Tibial nerve (tissue), 4 donors: Measurements from ENCODE around the gene PGA3. TPM values are rescaled to one million over a fixed set of nuclear protein-coding genes. Genes with fewer than 3 reads are reported as not detected.
"Not testable (repeated sequence)": the region's sequence is repeated elsewhere in the genome, so short reads cannot be mapped to it uniquely, and the experiment has no call there.

Source experiments
- DNase-seq, 2 donors: peaks; one replicate each; pipeline ENCODE4 v3.0.0-alpha.2; 2019; ENCODE audit warnings: low spot score in 2 of 2
- H3K27ac ChIP-seq, 4 donors: fragments of 200-600 bp; sonication (generic) in 3 of 4; one replicate each; pipeline ENCODE4 v1.5.1; 2017 to 2019; ENCODE audit warnings: mild to moderate bottlenecking in 1 of 4
- H3K27me3 ChIP-seq, 2 donors: fragments of 200-600 bp; sonication (generic) in 1 of 2; one replicate each; pipeline versions ENCODE4 v1.5.1 to v1.6.0; 2017 to 2019
- H3K36me3 ChIP-seq, 3 donors: fragments of 200-600 bp; sonication (generic); one replicate each; pipeline ENCODE4 v1.5.1; 2018 to 2019
- H3K4me1 ChIP-seq, 4 donors: fragments of 200-600 bp; sonication (generic) in 3 of 4; one replicate each; pipeline ENCODE4 v1.5.1; 2017 to 2019
- H3K4me3 ChIP-seq, 4 donors: fragments of 200-600 bp; sonication (generic) in 3 of 4; one replicate each; pipeline ENCODE4 v1.5.1; 2017 to 2019; ENCODE audit warnings: mild to moderate bottlenecking in 1 of 4, moderate library complexity in 1 of 4
- H3K9me3 ChIP-seq, 4 donors: fragments of 200-600 bp; sonication (generic) in 3 of 4; one replicate each; pipeline ENCODE4 v1.5.1; 2017 to 2019
- WGBS, 2 donors: methylation state at CpG; one replicate each; pipeline ENCODE4 v1.1.5; 2018; 5-methylcytosine and 5-hydroxymethylcytosine counted together
- total RNA-seq, 4 donors: library from RNA; depleted of rRNA; stranded (reverse); fragments of >200 nt; gene quantifications; one replicate each; pipeline ENCODE4 v1.1.0, GENCODE V29; 2016

The PGA3 gene
- total RNA-seq, 4 donors from 2014 or later: 1.5 to 11.1 TPM; not detected in 2

- not testable (repeated sequence) for H3K36me3 ChIP-seq, H3K27me3 ChIP-seq, H3K4me1 ChIP-seq, H3K9me3 ChIP-seq, DNase-seq, H3K27ac ChIP-seq, H3K4me3 ChIP-seq
- WGBS, 2 donors: no CpG with 5 or more reads among the region's 8 CpGs
Observed at GRCh38 chr11:61222047-61222446, 18.7 kb downstream of the PGA3 start, which contains the start of gene PGA4. Gene PGA4 (plus strand): TSS chr11:61222347. CDS start chr11:61222401, 54 bp downstream.

GRCh38 chr11:61222692-61223091 is 19.4 kb downstream of the PGA3 start:
- H3K4me3 ChIP-seq, DNase-seq, H3K9me3 ChIP-seq: not testable (repeated sequence)

GRCh38 chr11:61226457-61227137 is 23.3 kb downstream of the PGA3 start:
- H3K4me1 ChIP-seq, H3K4me3 ChIP-seq, H3K36me3 ChIP-seq, DNase-seq, H3K27me3 ChIP-seq, H3K27ac ChIP-seq, H3K9me3 ChIP-seq: not testable (repeated sequence)
- WGBS, 2 donors: no CpG with 5 or more reads among the region's 10 CpGs

More at GRCh38 chr11:61222692-61223091, 19.4 kb downstream of the PGA3 start:
- WGBS, 2 donors: no CpG with 5 or more reads among the region's 5 CpGs
- not testable (repeated sequence) for H3K27me3 ChIP-seq, H3K36me3 ChIP-seq, H3K27ac ChIP-seq, H3K4me1 ChIP-seq

GRCh38 chr11:61229458-61229857 is 26.1 kb downstream of the PGA3 start:
- H3K27ac ChIP-seq, H3K4me1 ChIP-seq, H3K36me3 ChIP-seq, H3K27me3 ChIP-seq, H3K9me3 ChIP-seq, DNase-seq, H3K4me3 ChIP-seq: not testable (repeated sequence)
- no CpG with 5 or more reads among the region's 6 CpGs for whole genome bisulfite sequencing, 2 donors

GRCh38 chr11:61231033-61231432 is 27.7 kb downstream of the PGA3 start:
- not testable (repeated sequence) for H3K4me3 ChIP-seq, H3K36me3 ChIP-seq, H3K9me3 ChIP-seq, H3K27me3 ChIP-seq, DNase-seq, H3K27ac ChIP-seq, H3K4me1 ChIP-seq
- no CpG with 5 or more reads among the region's 15 CpGs for WGBS, 2 donors

GRCh38 chr11:61231585-61231984 is 28.3 kb downstream of the PGA3 start:
- DNase-seq, H3K4me3 ChIP-seq, H3K36me3 ChIP-seq, H3K27ac ChIP-seq, H3K9me3 ChIP-seq, H3K27me3 ChIP-seq, H3K4me1 ChIP-seq: not testable (repeated sequence)
- WGBS, 2 donors: no CpG with 5 or more reads among the region's 5 CpGs

GRCh38 chr11:61232548-61233145 is 29.3 kb downstream of the PGA3 start:
- H3K4me3 ChIP-seq, H3K36me3 ChIP-seq, H3K27ac ChIP-seq, H3K4me1 ChIP-seq, H3K9me3 ChIP-seq, H3K27me3 ChIP-seq, DNase-seq: not testable (repeated sequence)
- whole genome bisulfite sequencing, 2 donors: no CpG with 5 or more reads among the region's 3 CpGs

- not testable (repeated sequence) for H3K27me3 ChIP-seq, H3K27ac ChIP-seq
- WGBS, 2 donors: no CpG with 5 or more reads among the region's 4 CpGs
Observed at GRCh38 chr11:61237130-61237529, 33.8 kb downstream of the PGA3 start.

GRCh38 chr11:61240288-61240687 is 37.0 kb downstream of the PGA3 start:
- H3K4me1 ChIP-seq, H3K36me3 ChIP-seq, H3K9me3 ChIP-seq, DNase-seq, H3K27me3 ChIP-seq, H3K4me3 ChIP-seq, H3K27ac ChIP-seq: not testable (repeated sequence)
- 54 to 60% methylated on average over 8 of the region's 8 CpGs for WGBS, 2 donors

More at GRCh38 chr11:61237130-61237529, 33.8 kb downstream of the PGA3 start:
- not testable (repeated sequence) for H3K9me3 ChIP-seq, H3K36me3 ChIP-seq, DNase-seq, H3K4me3 ChIP-seq, H3K4me1 ChIP-seq

GRCh38 chr11:61240875-61241274 is 37.6 kb downstream of the PGA3 start, which contains the start of gene PGA5:
Gene PGA5 (plus strand): TSS chr11:61241175. CDS start chr11:61241227, 52 bp downstream.
- DNase-seq, H3K36me3 ChIP-seq, H3K9me3 ChIP-seq, H3K4me1 ChIP-seq, H3K27me3 ChIP-seq, H3K27ac ChIP-seq, H3K4me3 ChIP-seq: not testable (repeated sequence)
- WGBS, 2 donors: no CpG with 5 or more reads among the region's 8 CpGs

- not testable (repeated sequence) for H3K4me3 ChIP-seq, DNase-seq, H3K27ac ChIP-seq, H3K4me1 ChIP-seq, H3K27me3 ChIP-seq, H3K9me3 ChIP-seq, H3K36me3 ChIP-seq
- no CpG with 5 or more reads among the region's 5 CpGs for WGBS, 2 donors
Observed at GRCh38 chr11:61241526-61241925, 38.2 kb downstream of the PGA3 start.

- H3K27ac ChIP-seq, H3K9me3 ChIP-seq, H3K4me1 ChIP-seq, H3K36me3 ChIP-seq, H3K27me3 ChIP-seq, DNase-seq, H3K4me3 ChIP-seq: not testable (repeated sequence)
- WGBS, 2 donors: no CpG with 5 or more reads among the region's 10 CpGs
Observed at GRCh38 chr11:61245284-61245964, 42.1 kb downstream of the PGA3 start.

GRCh38 chr11:61248071-61248470 is 44.8 kb downstream of the PGA3 start:
- DNase-seq, H3K36me3 ChIP-seq, H3K27ac ChIP-seq, H3K27me3 ChIP-seq, H3K4me1 ChIP-seq, H3K9me3 ChIP-seq, H3K4me3 ChIP-seq: not testable (repeated sequence)
- WGBS, 2 donors: 74 to 80% methylated on average over 9 of the region's 9 CpGs

- not testable (repeated sequence) for DNase-seq
- 87 to 90% methylated on average over 8 of the region's 8 CpGs for WGBS, 2 donors
Observed at GRCh38 chr11:61249201-61249600, 45.9 kb downstream of the PGA3 start.

More at GRCh38 chr11:61249201-61249600, 45.9 kb downstream of the PGA3 start:
- H3K4me1 ChIP-seq, H3K9me3 ChIP-seq, H3K4me3 ChIP-seq, H3K36me3 ChIP-seq, H3K27me3 ChIP-seq, H3K27ac ChIP-seq: not testable (repeated sequence)
